Esophagus muscularis mucosa (tissue), 3 donors: ENCODE data around the gene MCM5.

Experiments
- CTCF ChIP-seq, 3 experiments: fragments of 200-600 bp in 2 of 3; fragments of 450-650 bp in 1 of 3; sonication (generic) in 2 of 3; IDR thresholded peaks; one replicate each; pipeline ENCODE4 v1.5.1; 2017 to 2019; ENCODE audit warnings: antibody characterized with exemption in 3 of 3, mild to moderate bottlenecking in 2 of 3, moderate library complexity in 1 of 3
- POLR2A ChIP-seq: fragments of 450-650 bp; IDR thresholded peaks from one replicate; pipeline ENCODE4 v1.6.1; 2017; ENCODE audit warnings: antibody characterized with exemption, moderate library complexity, mild to moderate bottlenecking, low read depth
- POLR2AphosphoS5 ChIP-seq, 2 donors: sonication (generic); formaldehyde crosslinking; IDR thresholded peaks; one replicate each; pipeline ENCODE4 v1.6.1; 2017; ENCODE audit warnings: antibody characterized with exemption in 2 of 2

- no peak for TF ChIP-seq POLR2AphosphoS5 (IDR thresholded peaks at IDR 0.05)
- no peak for TF ChIP-seq CTCF (IDR thresholded peaks at IDR 0.05)
- no peak for TF ChIP-seq POLR2A
Measured at GRCh38 chr22:35442471-35442870, 42.5 kb downstream of the MCM5 start.
